8988T (cell line): ENCODE data around the gene BEND2.
"Not testable (repeated sequence)": the region's sequence is repeated elsewhere in the genome, so short reads cannot be mapped to it uniquely, and the experiment has no call there.

Source experiments
- DNase-seq: peaks from one replicate; pipeline ENCODE4 v3.0.0; 2011

BEND2 gene

DNA sequence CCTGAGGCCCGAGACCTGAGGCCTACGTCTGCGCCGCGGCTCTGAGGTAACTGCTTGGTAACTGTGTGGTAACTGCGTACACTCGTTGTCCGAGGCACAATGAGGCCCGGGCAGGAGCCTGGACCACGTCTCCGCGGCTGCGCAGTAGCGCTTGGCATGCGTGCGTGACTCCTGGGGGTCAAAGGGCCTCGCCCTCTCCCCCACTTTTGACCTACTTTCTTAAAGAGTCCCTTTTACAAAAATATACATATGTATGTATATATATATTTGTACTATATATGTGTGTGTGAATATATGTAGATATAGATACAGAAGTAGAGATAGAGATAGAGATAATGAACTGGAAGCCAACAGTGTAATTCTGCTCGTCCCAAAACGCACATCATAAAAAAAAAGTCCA is at the start of gene BEND2:
Gene BEND2 (minus strand): TSS at position 101 of the 400 bp plus-strand sequence. CDS start 136 bp downstream, outside the sequence.
- no peak for DNase-seq

GRCh38 chrX:18255059-18255458 is 34.4 kb upstream of the BEND2 start:
- no peak for DNase-seq

GRCh38 chrX:18252644-18253359 is 32.1 kb upstream of the BEND2 start:
- no peak for DNase-seq

DNA sequence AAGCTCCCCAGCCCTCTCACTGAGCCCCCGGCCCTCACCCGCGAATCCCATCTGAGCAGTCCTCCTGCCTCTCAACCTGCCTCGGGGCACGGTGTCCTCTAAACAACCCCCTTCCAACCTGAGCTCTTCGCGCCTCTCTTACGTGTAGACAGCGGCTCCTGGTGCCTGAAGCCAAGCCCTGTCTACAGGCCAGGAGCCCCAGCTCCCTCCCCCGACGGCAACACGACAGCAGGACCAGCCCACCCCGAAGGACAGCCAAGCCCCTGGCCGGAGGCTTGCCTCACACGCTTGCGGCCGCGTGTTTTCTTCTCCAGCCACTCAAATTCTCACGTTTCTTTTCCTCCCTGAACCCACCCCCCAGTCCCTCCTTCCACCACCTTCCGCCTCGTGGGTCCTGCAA is 9.0 kb upstream of the BEND2 start:
- not testable (repeated sequence) for DNase-seq

- DNase-seq = no peak
Measured at GRCh38 chrX:18228069-18228468, 7.4 kb upstream of the BEND2 start.

GRCh38 chrX:18227458-18227857 is 6.8 kb upstream of the BEND2 start:
- no peak for DNase-seq

- DNase-seq = no peak
Measured at GRCh38 chrX:18210470-18210869, 10.2 kb downstream of the BEND2 start.

- DNase-seq = no peak
Measured at GRCh38 chrX:18206657-18207056, 14.0 kb downstream of the BEND2 start.

- DNase-seq = no peak
Measured at GRCh38 chrX:18203631-18204030, 17.1 kb downstream of the BEND2 start.

DNA sequence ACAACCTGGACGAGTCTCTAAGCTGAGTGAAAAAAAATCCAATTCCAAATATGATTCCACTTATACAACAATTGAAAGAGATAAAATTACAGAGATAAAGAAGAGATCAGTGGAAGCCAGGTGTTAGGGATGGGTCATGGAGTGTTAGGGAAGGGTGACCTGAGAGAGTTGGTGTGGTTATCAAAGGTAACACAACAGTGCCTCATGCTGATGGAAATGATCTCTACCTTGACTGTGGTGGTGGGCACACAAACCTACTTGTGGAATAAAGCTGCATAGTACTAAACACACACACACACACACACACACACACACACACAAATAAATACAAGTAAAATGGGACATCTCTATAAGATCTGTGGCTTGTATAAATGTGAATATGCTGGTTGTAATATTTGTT is 26.0 kb downstream of the BEND2 start:
- no peak for DNase-seq

- DNase-seq = no peak
Measured at GRCh38 chrX:18179446-18179845, 41.2 kb downstream of the BEND2 start.

GRCh38 chrX:18174971-18175370 is 45.7 kb downstream of the BEND2 start:
- DNase-seq = no peak

DNA sequence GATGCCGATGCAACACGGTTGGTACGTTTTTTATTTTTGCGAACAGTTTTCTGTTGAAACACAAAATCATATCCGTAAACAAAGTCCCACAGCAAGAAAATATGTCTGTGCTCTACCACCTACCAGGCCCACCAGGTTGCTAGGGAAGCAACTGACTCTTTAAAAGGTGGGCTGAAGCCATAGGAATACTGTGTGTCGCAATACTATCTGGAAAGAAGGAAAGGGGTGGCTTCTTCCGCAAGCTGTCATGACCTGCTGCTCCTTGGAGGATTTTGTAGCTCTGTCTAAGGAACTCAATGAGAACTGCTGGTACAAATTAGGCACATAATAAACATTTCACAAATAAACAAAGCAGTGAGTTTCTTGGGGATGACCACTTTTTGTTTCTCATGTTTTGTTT is 46.5 kb downstream of the BEND2 start:
- DNase-seq = no peak

DNA sequence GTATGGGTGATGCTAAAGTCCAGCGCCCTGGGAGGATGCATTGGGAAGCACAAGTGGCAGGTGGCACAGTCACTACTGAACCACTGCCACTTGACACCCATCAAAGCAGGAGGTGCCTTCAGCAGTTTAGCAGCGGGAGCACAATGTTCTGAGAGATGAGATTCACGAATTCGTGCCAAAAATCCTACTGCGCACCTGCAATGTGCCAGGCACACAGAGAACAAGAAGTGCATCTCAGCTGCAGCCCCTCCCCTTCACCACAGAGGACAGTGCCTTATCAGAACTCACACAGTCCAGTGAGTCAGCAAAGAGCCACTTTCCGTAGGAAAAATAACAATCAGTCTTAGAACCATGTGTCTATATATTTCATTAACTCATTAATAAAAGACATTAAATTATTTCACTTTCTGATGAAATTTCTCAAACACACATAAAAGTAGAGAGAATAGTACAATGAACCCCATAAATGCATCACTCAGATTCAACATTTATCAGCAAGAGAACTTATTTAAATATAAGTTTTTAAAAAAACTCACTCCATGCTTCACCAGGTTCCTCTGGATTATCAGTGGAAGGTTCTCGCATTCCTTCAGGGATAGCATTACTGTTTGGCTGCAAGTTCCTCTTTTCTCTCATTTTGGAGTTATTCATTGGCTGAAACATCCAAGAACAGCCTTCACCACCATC is 47.0 kb downstream of the BEND2 start:
- DNase-seq = no peak

GRCh38 chrX:18172970-18173369 is 47.7 kb downstream of the BEND2 start:
- no peak for DNase-seq

GRCh38 chrX:18170910-18171309 is 49.8 kb downstream of the BEND2 start:
- no peak for DNase-seq

DNA sequence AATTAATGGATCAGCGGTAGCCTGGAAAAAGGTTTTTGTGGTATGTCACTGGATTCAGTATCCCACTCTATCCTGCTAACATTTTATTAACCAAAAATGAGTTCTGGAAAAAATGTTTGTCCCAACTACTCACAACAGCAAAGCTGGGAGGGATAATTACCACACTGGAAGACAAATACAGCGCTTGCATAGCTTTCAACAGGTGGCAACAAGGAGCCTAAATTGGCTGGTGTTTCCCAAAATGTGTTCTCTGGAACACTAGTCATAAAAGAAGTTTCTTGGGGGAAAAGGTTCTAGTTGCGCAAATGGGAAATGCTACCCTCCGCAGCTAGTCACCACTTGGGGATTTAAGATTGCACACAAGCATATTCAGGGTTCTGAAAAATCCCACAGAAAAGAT is 54.6 kb downstream of the BEND2 start:
- no peak for DNase-seq

- DNase-seq = no peak
Measured at GRCh38 chrX:18160369-18160768, 60.3 kb downstream of the BEND2 start.

DNA sequence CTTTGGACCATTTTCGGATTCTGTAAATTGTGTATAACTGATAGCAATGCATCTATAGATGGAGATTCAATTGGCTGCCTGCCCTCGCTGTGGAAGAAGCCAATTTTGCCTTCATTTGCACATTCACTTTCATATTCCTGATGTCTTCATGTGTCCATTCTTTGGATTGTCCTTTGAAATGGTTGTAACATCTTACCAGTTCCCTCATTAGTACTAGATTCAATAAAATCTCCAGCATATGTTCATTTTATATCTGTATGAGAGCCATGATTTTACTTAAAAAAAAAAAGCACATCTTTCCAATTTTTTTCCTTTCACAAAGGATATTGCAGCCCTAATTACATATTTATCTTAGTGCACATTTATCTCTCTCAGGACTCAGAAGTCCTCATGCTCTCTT is 61.7 kb downstream of the BEND2 start:
- no peak for DNase-seq

GRCh38 chrX:18151649-18152048 is 69.0 kb downstream of the BEND2 start:
- DNase-seq = no peak

GRCh38 chrX:18151157-18151556 is 69.5 kb downstream of the BEND2 start:
- DNase-seq = no peak

DNA sequence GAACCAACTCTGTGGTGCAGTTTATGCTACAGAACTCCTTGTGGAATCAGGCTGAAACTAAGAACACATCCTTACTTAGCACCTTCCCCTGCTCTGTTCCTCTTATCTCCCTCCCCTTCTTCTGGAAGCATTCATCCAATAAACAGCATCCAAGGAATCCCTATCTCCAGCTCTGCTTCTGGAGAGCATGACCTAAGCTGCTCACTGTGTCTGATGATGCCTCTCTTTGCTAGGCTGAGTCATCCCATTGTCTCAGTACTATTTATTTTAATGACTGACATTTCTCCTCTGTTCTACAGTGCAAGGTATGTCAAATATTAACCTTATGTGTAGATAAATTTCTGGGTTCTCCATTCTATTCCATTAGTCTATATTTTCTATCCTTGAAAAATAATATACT is 71.2 kb downstream of the BEND2 start:
- no peak for DNase-seq

DNA sequence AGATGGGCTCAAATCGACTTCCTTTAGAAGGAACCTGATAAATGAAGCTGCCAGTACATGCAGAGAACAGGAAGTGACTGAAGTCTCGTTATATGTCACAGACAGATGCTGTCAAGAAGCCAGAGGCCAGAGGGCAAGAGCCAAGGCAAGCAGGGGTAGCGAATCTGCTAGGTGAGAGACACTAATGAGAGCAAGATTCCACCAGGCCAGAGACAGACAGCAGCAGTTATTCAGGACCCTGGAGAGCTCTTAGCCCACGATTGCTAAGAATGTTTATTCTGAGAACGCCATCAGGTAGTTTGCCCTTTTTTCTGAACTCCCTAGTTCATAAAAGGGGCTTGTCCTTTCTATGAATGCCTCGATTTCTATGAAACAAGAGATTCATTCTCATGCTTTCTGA is 73.7 kb downstream of the BEND2 start:
- no peak for DNase-seq

GRCh38 chrX:18146009-18146408 is 74.7 kb downstream of the BEND2 start:
- no peak for DNase-seq

DNA sequence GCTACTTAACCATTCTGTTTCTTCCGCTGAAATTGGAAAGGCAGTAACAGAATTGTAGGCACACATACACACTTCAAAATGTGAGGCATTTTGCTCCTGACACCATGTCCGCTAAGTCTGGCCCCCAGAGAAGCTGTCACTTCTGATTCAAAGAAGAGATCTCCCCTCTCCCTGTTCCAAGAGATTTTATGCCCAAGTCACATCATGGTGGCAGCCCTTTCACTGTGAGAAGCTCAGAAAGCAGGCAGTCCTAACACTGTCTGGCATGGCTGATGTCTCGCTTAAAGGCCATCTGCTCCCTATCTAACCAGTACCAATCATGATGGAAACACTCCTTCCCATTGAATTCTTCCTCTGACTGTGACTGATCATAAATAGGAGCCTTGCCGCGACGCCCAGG is 83.9 kb downstream of the BEND2 start:
- no peak for DNase-seq
